Esophagus muscularis mucosa (tissue), 3 donors: Measurements from ENCODE around the gene DGLUCY.

Source experiments
- CTCF ChIP-seq, 3 experiments: fragments of 200-600 bp in 2 of 3; fragments of 450-650 bp in 1 of 3; sonication (generic) in 2 of 3; IDR thresholded peaks; one replicate each; pipeline ENCODE4 v1.5.1; 2017 to 2019; ENCODE audit warnings: antibody characterized with exemption in 3 of 3, mild to moderate bottlenecking in 2 of 3, moderate library complexity in 1 of 3
- POLR2AphosphoS5 ChIP-seq, 2 donors: sonication (generic); formaldehyde crosslinking; IDR thresholded peaks; one replicate each; pipeline ENCODE4 v1.6.1; 2017; ENCODE audit warnings: antibody characterized with exemption in 2 of 2

DNA sequence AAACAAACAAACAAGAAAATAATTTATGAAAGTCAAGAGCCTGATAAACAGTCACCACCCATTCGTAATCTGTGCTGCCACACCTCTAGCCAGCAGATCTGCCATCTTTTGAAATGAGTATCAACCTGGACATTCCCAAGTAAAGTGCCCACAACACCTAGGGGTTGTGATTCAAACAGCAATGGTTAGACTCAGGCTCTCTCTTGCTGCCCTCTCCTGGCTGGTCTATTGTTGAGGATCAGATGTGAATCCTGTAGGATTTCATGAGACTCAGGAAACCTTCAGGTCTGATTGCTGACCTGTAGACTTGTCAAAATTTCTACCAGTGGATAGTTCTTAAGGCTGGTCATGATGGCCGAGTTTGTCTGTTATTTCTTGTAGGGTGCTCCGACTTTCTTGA is 26.8 kb downstream of the DGLUCY start:
- TF ChIP-seq CTCF (IDR thresholded peaks at IDR 0.05), result peak; percentile 45 to 63 (median 57)
- no peak for TF ChIP-seq POLR2AphosphoS5 (IDR thresholded peaks at IDR 0.05)
